Endothelial cell of umbilical vein (primary cell): Measurements from ENCODE around the gene HENMT1. TPM values are rescaled to one million over a fixed set of nuclear protein-coding genes. Genes with fewer than 3 reads are reported as not detected.

Experiments used
- BruUV-seq: library from RNA; stranded (reverse); fragments of 400-500 nt; replicated peaks from 2 replicates; lab custom pipeline; 2021; lab: Mats Ljungman, UMichigan
- CTCF ChIA-PET: fragments of 300-600, 350-600 bp; sonication (Branson Sonifier 250); formaldehyde crosslinking; loops from one replicate; lab custom pipeline; 2021; ENCODE audit warnings: antibody characterized with exemption, inconsistent platforms; lab: Charles Lee
- POLR2A ChIA-PET: fragments of 300-600, 350-600 bp; sonication (Branson Sonifier 250); formaldehyde crosslinking; loops from one replicate; lab custom pipeline; 2021; ENCODE audit warnings: antibody characterized with exemption, inconsistent platforms; lab: Charles Lee
- DNase-seq: peaks from one replicate; pipeline ENCODE4 v3.0.0-alpha.2; 2011; ENCODE audit warnings: low read depth, low spot score
- FAIRE-seq: peaks from 2 replicates; lab custom pipeline; 2011; peaks lifted over from hg19 to GRCh38; lab: Jason Lieb, UNC
- H2AFZ ChIP-seq: 2 replicates; pipeline ENCODE4 v1.6.0; 2012; ENCODE audit warnings: low read depth, low read length, control low read depth, inconsistent platforms
- H3K27ac ChIP-seq: 2 replicates; pipeline ENCODE4 v1.5.1; 2011; ENCODE audit warnings: low read depth, mild to moderate bottlenecking, control low read depth, low read length, moderate library complexity; ENCODE audit not compliant: insufficient read depth
- H3K27me3 ChIP-seq, 2 experiments: 2 replicates each; pipeline versions ENCODE4 v1.6.0 to v1.6.1; 2011; ENCODE audit warnings: low read length in 2 of 2, mixed read lengths in 1 of 2; ENCODE audit not compliant: control insufficient read depth in 2 of 2, insufficient read depth in 2 of 2
- H3K36me3 ChIP-seq, 2 experiments: 2 replicates in 1 of 2; 3 replicates in 1 of 2; pipeline ENCODE4 v1.5.1; 2011; ENCODE audit warnings: low read length in 2 of 2, mild to moderate bottlenecking in 1 of 2, moderate library complexity in 1 of 2; ENCODE audit not compliant: control insufficient read depth in 2 of 2, insufficient read depth in 2 of 2; ENCODE audit errors: extremely low read depth in 1 of 2
- H3K4me1 ChIP-seq: 3 replicates; pipeline ENCODE4 v1.5.1; 2011; ENCODE audit warnings: mild to moderate bottlenecking, low read length; ENCODE audit not compliant: control insufficient read depth, insufficient read depth; ENCODE audit errors: extremely low read depth
- H3K4me2 ChIP-seq: 2 replicates; pipeline ENCODE4 v1.6.1; 2011; ENCODE audit warnings: low read length, control low read depth, mixed read lengths; ENCODE audit not compliant: insufficient read depth
- H3K4me3 ChIP-seq, 3 experiments: fragments of 200-600 bp in 1 of 3; sonication (generic), shearing (Covaris generic) in 1 of 3; replicated peaks in 1 of 3; 2 replicates each; pipeline ENCODE4 v1.5.1; 2011 to 2016; ENCODE audit warnings: control low read depth in 3 of 3, low read length in 3 of 3, mild to moderate bottlenecking in 2 of 3, inconsistent platforms in 1 of 3, low read depth in 1 of 3, moderate library complexity in 1 of 3; ENCODE audit not compliant: insufficient read depth in 1 of 3
- H3K79me2 ChIP-seq: 2 replicates; pipeline ENCODE4 v1.6.0; 2012; ENCODE audit warnings: low read length, inconsistent platforms; ENCODE audit not compliant: control insufficient read depth, insufficient read depth
- H3K9ac ChIP-seq: replicated peaks from 2 replicates; pipeline ENCODE3; 2011; ENCODE audit warnings: low read length, control low read depth; ENCODE audit not compliant: insufficient read depth; ENCODE audit errors: extremely low read depth
- H3K9me1 ChIP-seq: replicated peaks from 3 replicates; pipeline ENCODE4 v1.6.0; 2011; ENCODE audit warnings: mild to moderate bottlenecking, low read length; ENCODE audit not compliant: control insufficient read depth, insufficient read depth; ENCODE audit errors: extremely low read depth
- H3K9me3 ChIP-seq: replicated peaks from 2 replicates; pipeline ENCODE4 v1.5.1; 2012; ENCODE audit warnings: low read length, inconsistent platforms; ENCODE audit not compliant: control insufficient read depth, insufficient read depth
- H4K20me1 ChIP-seq: replicated peaks from 2 replicates; pipeline ENCODE3; 2011; ENCODE audit warnings: mild to moderate bottlenecking, low read length; ENCODE audit not compliant: control insufficient read depth, insufficient read depth; ENCODE audit errors: extremely low read depth
- CTCF ChIP-seq, 2 donors: IDR thresholded peaks; 1 replicate in 1 of 2; 2 replicates in 1 of 2; pipeline ENCODE4 v1.5.1; 2011; ENCODE audit warnings: low read length in 2 of 2, mild to moderate bottlenecking in 2 of 2, moderate library complexity in 2 of 2, control low read depth in 1 of 2, inconsistent platforms in 1 of 2, low read depth in 1 of 2; ENCODE audit not compliant: insufficient read depth in 1 of 2; ENCODE audit errors: extremely low read depth in 1 of 2
- EZH2 ChIP-seq: IDR thresholded peaks from 2 replicates; pipeline ENCODE4 v1.6.1; 2012; ENCODE audit warnings: borderline replicate concordance, low read depth, mild to moderate bottlenecking, moderate library complexity, low read length, inconsistent platforms; ENCODE audit not compliant: severe bottlenecking
- FOS ChIP-seq: IDR thresholded peaks from 2 replicates; pipeline ENCODE4 v1.6.1; 2011; ENCODE audit warnings: mild to moderate bottlenecking, low read length, moderate library complexity, borderline replicate concordance; ENCODE audit not compliant: insufficient read depth
- GATA2 ChIP-seq: IDR thresholded peaks from 2 replicates; pipeline ENCODE4 v1.7.0; 2011; ENCODE audit warnings: low read depth, mild to moderate bottlenecking, moderate library complexity, mixed read lengths, low read length; ENCODE audit not compliant: insufficient read length, insufficient read depth
- JUN ChIP-seq: IDR thresholded peaks from 2 replicates; pipeline ENCODE4 v1.6.1; 2011; ENCODE audit warnings: borderline replicate concordance, low read depth; ENCODE audit not compliant: insufficient read length, insufficient read depth
- MAX ChIP-seq: IDR thresholded peaks from 2 replicates; pipeline ENCODE4 v1.6.1; 2011; ENCODE audit not compliant: insufficient read depth, insufficient read length
- MYC ChIP-seq: IDR thresholded peaks from one replicate; pipeline ENCODE4 v1.6.1; 2011; ENCODE audit warnings: mild to moderate bottlenecking, low read depth, low read length
- POLR2A ChIP-seq: IDR thresholded peaks from 2 replicates; pipeline ENCODE4 v1.6.1; 2012; ENCODE audit warnings: low read depth, mild to moderate bottlenecking, control low read depth, low read length
- POLR2AphosphoS5 ChIP-seq: IDR thresholded peaks from 2 replicates; pipeline ENCODE4 v1.6.1; 2012; ENCODE audit warnings: low read depth, mild to moderate bottlenecking, control low read depth, low read length, moderate library complexity; ENCODE audit not compliant: insufficient read depth
- dilution Hi-C: fragments of 300-500 bp; cut with MboI; formaldehyde crosslinking; loops from one replicate; pipeline ENCODE4 v1.15.0; 2019; ENCODE audit warnings: low sequenced_read_pairs; ENCODE audit not compliant: extremely low pct_ligation_motif_present
- intact Hi-C: fragments of 100-400 bp; cut with micrococcal nuclease; formaldehyde crosslinking; loops from one replicate; pipeline ENCODE4 v1.10.0; 2022
- polyA plus RNA-seq, 4 experiments: library from polyadenylated mRNA; depleted of rRNA in 3 of 4; stranded (reverse) in 3 of 4; unstranded in 1 of 4; fragments of >200 nt; gene quantifications; 2 replicates each; pipeline versions ENCODE4 v1.2.1 to v1.2.3, GENCODE V29; 2011 to 2012; ENCODE audit warnings: missing spikeins in 1 of 4
- total RNA-seq: library from RNA; stranded (reverse); gene quantifications from 2 replicates; pipeline ENCODE4 v1.2.3, GENCODE V29; 2021

The HENMT1 gene
- total and polyA plus RNA-seq, 2 donors (not counting 3 experiments of a cell fraction or from before 2014, with no cell fraction given): 4.4 to 4.5 TPM

- FAIRE-seq: no peak
- Histone ChIP-seq H3K9me1 (no peaks in the 10 kb centered on the region), H3K79me2 (no peaks in the 10 kb centered on the region), H4K20me1 (no peaks in the 10 kb centered on the region), H3K36me3 (no peaks in the 10 kb centered on the region), H3K4me1 (no peaks in the 10 kb centered on the region), H3K27me3 (peaks cover 0 to 3% of the 10 kb centered on the region in 2 experiments), H3K9me3 (no peaks in the 10 kb centered on the region), H2AFZ (no peak overlapping the region), H3K27ac (no peak overlapping the region), H3K4me2 (no peak overlapping the region), H3K9ac (no peak overlapping the region), H3K4me3 (no peak overlapping the region)
- BruUV-seq: no TSS peak
- TF ChIP-seq FOS: no peak
- no peak for TF ChIP-seq CTCF (IDR thresholded peaks at IDR 0.05; ENCODE audit: extremely low read depth in 1 of 2, insufficient read depth in 1 of 2, low read depth in 1 of 2, low read length in 2 of 2)
- no peak for TF ChIP-seq EZH2
- no peak for TF ChIP-seq POLR2AphosphoS5
- no peak for TF ChIP-seq POLR2A
- no peak for TF ChIP-seq MAX
- no peak for TF ChIP-seq JUN
- no peak for TF ChIP-seq MYC
- no peak for TF ChIP-seq GATA2
- ChIA-PET CTCF (no interaction called here), POLR2A (no interaction called here)
- no peak for DNase-seq
- intact Hi-C loops: no loop called here
- dilution Hi-C loops: no loop called here
Observed at GRCh38 chr1:108670131-108670773, 9.4 kb upstream of the HENMT1 start.
